Right lobe of liver (tissue), 6 donors: ENCODE data around the gene OR12D1. TPM values are rescaled to one million over a fixed set of nuclear protein-coding genes. Genes with fewer than 3 reads are reported as not detected.

ENCODE experiments used
- ATAC-seq, 4 donors: fragments of 200-7000 bp; cut with Tn5 transposase; one replicate each; pipeline ENCODE4 v1.9.1; 2020; ENCODE audit warnings: mild to moderate bottlenecking in 4 of 4, moderate library complexity in 4 of 4
- DNase-seq, 3 donors: peaks; one replicate each; pipeline ENCODE4 v3.0.0-alpha.2; 2020
- H3K27ac ChIP-seq, 3 donors: fragments of 200-600 bp; one replicate each; pipeline ENCODE4 v1.8.0; 2022
- H3K27me3 ChIP-seq, 2 donors: fragments of 200-600 bp; one replicate each; pipeline ENCODE4 v1.8.0; 2022
- H3K36me3 ChIP-seq, 4 donors: fragments of 200-600 bp; sonication (generic) in 1 of 4; one replicate each; pipeline versions ENCODE4 v1.5.1 to v1.8.0; 2017 to 2022; ENCODE audit warnings: control low read depth in 1 of 4
- H3K4me1 ChIP-seq, 4 donors: fragments of 200-600 bp; sonication (generic) in 1 of 4; one replicate each; pipeline versions ENCODE4 v1.5.1 to v1.8.0; 2017 to 2022; ENCODE audit warnings: control low read depth in 1 of 4
- H3K4me3 ChIP-seq, 3 donors: fragments of 200-600 bp; one replicate each; pipeline ENCODE4 v1.8.0; 2022
- H3K9me3 ChIP-seq, 4 donors: fragments of 200-600 bp; sonication (generic) in 1 of 4; one replicate each; pipeline versions ENCODE4 v1.5.1 to v1.8.0; 2017 to 2022; ENCODE audit warnings: control low read depth in 1 of 4
- CTCF ChIP-seq, 4 donors: fragments of 200-600 bp in 3 of 4; fragments of 450-650 bp in 1 of 4; IDR thresholded peaks; one replicate each; pipeline versions ENCODE4 v1.5.1 to v1.8.0; 2016 to 2022; ENCODE audit warnings: antibody characterized with exemption in 4 of 4, mild to moderate bottlenecking in 2 of 4
- POLR2A ChIP-seq: fragments of 450-650 bp; IDR thresholded peaks from one replicate; pipeline ENCODE4 v1.6.1; 2017; ENCODE audit warnings: antibody characterized with exemption, mild to moderate bottlenecking
- WGBS: methylation state at CpG from one replicate; pipeline ENCODE4 v1.1.6; 2018; ENCODE audit warnings: low coverage, low lambda C conversion rate; ENCODE audit not compliant: insufficient coverage; ENCODE audit errors: missing lambda C conversion rate; 5-methylcytosine and 5-hydroxymethylcytosine counted together
- intact Hi-C, 2 donors: fragments of 100-400 bp; cut with DNase I; formaldehyde crosslinking; loops; one replicate each; pipeline versions ENCODE4 v1.11.2 to v1.14.1; 2022
- total RNA-seq, 6 experiments: library from RNA; depleted of rRNA in 2 of 6; stranded (reverse); fragments of >200 nt in 2 of 6; fragmentation: NEBNext Ultra II Directional in 3 of 6; extraction: Animal tissue kit (Norgen Biotek cat#: 25700) in 3 of 6; gene quantifications; one replicate each; pipeline versions ENCODE4 v1.1.0 to v1.2.4, GENCODE V29; 2016 to 2023
- donor health status: DM: no; HTN: yes; CAD: no.
- donor health status: DM: no; HTN: no; CAD: no.
- donor health status: DM: no; HTN: no; CAD: no.
- donor health status: DM: no; HTN: yes; CAD: no.
- donor health status: DM: no; HTN: yes; CAD: no.

Gene OR12D1
- total RNA-seq, 6 experiments from 2014 or later: not detected

GRCh38 chr6:29461021-29461814, 46.5 kb downstream of the OR12D1 start:
- H3K27ac ChIP-seq: no peak overlapping the region
- no peak for TF ChIP-seq CTCF (IDR thresholded peaks at IDR 0.05)
- TF ChIP-seq POLR2A: no peak
- intact Hi-C loops: no loop called here
- H3K36me3 ChIP-seq: no peaks in the 10 kb centered on the region
- no peaks in the 10 kb centered on the region for H3K9me3 ChIP-seq
- DNase-seq (no peak), ATAC-seq (no peak)
- WGBS: 61% methylated on average over 4 of the region's 5 CpGs
- no peaks in the 10 kb centered on the region for H3K27me3 ChIP-seq
- H3K4me1 ChIP-seq: no peaks in the 10 kb centered on the region
- H3K4me3 ChIP-seq: no peak overlapping the region

- TF ChIP-seq POLR2A: no peak
- no peak for TF ChIP-seq CTCF (IDR thresholded peaks at IDR 0.05)
- Histone ChIP-seq H3K36me3 (no peaks in the 10 kb centered on the region), H3K4me1 (no peaks in the 10 kb centered on the region), H3K27ac (no peak overlapping the region), H3K9me3 (no peaks in the 10 kb centered on the region), H3K4me3 (no peak overlapping the region), H3K27me3 (no peaks in the 10 kb centered on the region)
- ATAC-seq: peak; percentile 17 to 91 (median 36)
- DNase-seq: peak in 1 of 3 donors; percentile 47
- intact Hi-C loops: no loop called here
- 55% methylated on average over 6 of the region's 6 CpGs for WGBS
Observed at GRCh38 chr6:29462022-29462421, 47.3 kb downstream of the OR12D1 start.

GRCh38 chr6:29465279-29465678, 50.6 kb downstream of the OR12D1 start:
- 82% methylated on average over 2 of the region's 2 CpGs for WGBS
- intact Hi-C loops: no loop called here
- ATAC-seq: no peak

GRCh38 chr6:29465801-29466200, 51.1 kb downstream of the OR12D1 start:
- H3K27me3 ChIP-seq: no peaks in the 10 kb centered on the region
- no peaks in the 10 kb centered on the region for H3K36me3 ChIP-seq
- H3K4me1 ChIP-seq: no peaks in the 10 kb centered on the region
- DNase-seq (no peak), ATAC-seq (no peak)
- 62% methylated on average over 2 of the region's 2 CpGs for WGBS
- no peak overlapping the region for H3K4me3 ChIP-seq
- no peak for TF ChIP-seq CTCF (IDR thresholded peaks at IDR 0.05)
- no peak for TF ChIP-seq POLR2A
- H3K27ac ChIP-seq: no peak overlapping the region
- H3K9me3 ChIP-seq: no peaks in the 10 kb centered on the region
- intact Hi-C loops: no loop called here

More at GRCh38 chr6:29465279-29465678, 50.6 kb downstream of the OR12D1 start:
- no peak for TF ChIP-seq POLR2A
- TF ChIP-seq CTCF (IDR thresholded peaks at IDR 0.05): no peak
- no peak overlapping the region for H3K4me3 ChIP-seq
- H3K27ac ChIP-seq: no peak overlapping the region
- no peak for DNase-seq
- H3K4me1 ChIP-seq: no peaks in the 10 kb centered on the region
- no peaks in the 10 kb centered on the region for H3K36me3 ChIP-seq
- no peaks in the 10 kb centered on the region for H3K9me3 ChIP-seq
- H3K27me3 ChIP-seq: no peaks in the 10 kb centered on the region
